Fibroblast of skin of left quadriceps (primary cell): ENCODE measurements around the gene SMAD5.

Experiments used
- DNase-seq, 2 experiments: peaks; one replicate each; pipeline ENCODE4 v3.0.0-alpha.2; 2013; ENCODE audit warnings: low read depth in 2 of 2

SMAD5 gene

DNA sequence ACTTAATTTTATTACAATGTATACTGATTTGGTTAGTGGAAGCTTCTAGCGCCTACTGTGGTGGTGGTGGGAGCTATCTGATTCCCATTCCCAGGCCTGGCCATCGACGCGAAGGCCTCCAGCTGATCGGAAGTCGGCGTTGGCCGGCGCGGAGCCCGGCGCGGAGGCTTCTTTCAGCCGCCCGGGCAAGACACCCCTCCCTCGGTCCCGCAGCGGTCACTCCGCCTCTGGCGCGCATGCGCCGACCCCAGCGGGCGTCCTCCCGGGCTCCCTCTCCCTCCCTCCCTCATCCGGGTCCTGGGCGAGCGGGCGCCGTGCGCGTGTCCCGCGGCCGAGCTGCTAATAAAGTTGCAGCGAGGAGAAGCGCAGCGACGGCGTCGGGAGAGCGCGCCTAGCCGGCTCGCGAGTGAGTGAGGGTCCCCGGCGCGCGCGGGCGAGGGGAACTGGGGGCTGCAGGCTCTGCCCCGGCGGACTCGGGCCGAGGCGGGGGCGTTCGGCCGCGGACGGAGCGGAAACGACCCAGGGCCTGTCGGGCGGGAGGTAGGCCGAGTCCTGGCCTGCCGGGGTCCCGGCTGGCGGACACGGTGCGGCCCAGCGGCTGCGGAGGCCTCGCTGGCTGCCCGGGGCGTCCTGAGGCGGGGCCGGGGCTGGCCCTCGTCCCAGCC is at the start of gene SMAD5:
Gene SMAD5, plus strand, starts transcription at position 289 of the 665 bp plus-strand sequence. CDS start 20,916 bp downstream, outside the sequence.
- DNase-seq = peak; percentile 88

DNA sequence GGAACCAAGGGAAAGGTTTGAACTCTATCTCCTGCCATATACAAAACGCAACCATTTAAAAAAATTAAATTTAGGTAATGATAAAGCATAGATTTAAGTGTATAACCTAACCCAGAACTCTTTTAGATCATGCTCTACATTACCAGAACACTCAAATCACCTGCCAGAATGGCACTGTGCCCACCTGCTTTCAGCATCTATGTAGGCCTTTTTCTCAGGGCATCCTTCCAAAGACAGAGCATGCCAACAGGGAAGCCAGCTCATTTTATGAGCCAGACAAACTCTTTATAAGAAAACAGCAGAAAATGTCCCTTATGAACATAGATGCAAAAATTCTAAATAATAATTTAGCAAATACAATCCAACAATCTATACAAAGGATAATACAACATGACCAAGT is 47.9 kb upstream of the SMAD5 start:
- no peak for DNase-seq

DNA sequence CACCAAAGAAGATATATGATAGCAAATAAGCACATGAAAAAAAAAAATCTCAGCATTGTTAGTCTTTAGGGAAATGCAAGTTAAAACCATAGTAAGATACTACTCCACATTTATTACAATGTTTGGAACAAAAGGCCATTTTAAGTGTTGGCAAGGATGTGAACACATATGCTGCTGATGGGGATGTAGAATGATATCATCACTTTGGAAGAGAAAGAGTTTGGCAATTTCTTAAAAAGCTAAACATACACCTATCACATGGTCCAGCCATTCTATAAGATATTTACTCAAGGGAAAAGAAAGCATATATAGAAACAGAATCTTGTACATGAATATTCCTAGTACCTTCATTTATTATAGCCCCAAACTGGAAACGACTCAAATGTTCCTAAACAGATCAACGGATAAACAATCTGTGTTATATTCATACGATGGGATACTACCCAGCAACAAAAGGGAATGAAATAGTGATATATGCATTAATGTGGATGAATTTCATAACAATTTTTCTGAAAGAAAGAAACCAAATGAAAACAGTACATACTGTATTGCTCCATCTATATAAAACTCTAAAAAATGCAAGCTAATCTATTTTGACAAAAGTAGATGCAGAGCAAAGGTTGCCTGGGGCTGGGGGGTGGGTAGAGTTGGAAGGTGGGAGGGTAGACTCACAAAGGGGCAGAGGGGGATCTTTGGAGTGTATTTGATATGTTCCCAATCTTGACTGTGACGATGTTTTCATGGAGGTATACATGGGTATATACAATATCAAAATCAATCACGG is 45.7 kb upstream of the SMAD5 start:
- DNase-seq = no peak

DNA sequence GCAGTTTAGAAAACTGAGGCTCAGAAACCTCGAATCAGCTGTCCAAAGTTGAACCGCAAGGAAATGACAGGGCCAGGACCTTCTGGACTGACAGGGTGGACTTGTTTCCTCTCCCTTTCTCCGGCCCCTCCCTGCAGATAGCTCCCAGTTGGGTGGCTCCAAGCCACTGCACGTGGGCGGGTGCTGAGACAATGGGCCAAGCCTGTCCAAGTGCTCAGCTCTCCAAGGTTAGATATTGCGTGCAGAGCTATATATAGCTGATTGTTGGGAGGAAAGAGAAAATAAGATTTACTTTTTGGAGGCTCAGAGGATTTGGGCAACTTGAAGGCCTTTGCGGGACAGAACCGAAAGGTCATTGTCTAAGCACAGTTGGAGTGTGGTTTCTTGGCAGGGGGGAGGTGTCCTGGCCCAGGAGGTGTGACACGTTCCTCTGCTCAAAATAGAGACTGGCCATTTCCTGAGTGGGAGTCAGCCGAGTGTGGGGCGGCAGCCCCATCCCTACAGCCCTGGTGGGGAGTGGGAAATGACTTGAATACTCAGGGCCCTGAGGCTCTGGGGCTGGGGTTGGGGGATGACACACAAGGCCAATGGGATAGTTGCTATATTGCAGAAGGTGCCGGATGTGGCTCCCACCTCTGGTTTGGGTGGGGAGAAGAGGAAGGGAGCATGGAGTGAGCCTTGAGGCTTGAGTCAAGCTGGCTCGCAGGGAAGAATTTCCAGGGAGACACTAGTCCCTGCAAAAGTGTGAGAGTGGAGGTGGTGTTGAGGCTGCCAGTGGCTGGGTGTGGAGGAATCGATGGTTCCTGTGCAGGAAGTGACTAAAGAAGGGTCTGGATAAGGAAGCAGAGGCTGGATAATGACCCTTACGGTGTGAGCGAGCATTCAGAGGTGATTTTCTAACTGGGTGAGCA is 44.4 kb upstream of the SMAD5 start:
- DNase-seq = no peak

DNA sequence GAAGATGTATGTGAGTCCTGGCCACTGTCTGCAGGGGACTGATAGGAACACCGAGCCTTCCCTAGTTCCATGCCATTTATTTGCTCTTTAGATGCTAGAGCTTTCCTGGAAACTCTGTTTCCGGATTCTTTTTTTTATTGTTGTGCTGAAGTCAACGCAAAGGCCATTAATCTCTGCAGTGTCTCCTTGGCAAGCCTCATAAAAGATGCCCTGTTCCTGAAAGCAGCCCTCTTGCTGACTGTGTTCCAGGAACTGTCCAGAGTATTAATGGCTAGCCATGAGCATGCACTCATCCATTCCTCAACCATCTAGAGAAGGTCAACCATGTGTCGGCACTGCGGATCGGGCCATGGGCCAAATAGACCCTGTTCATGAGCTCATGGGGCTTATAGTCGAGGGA is 42.9 kb upstream of the SMAD5 start:
- DNase-seq = no peak

DNA sequence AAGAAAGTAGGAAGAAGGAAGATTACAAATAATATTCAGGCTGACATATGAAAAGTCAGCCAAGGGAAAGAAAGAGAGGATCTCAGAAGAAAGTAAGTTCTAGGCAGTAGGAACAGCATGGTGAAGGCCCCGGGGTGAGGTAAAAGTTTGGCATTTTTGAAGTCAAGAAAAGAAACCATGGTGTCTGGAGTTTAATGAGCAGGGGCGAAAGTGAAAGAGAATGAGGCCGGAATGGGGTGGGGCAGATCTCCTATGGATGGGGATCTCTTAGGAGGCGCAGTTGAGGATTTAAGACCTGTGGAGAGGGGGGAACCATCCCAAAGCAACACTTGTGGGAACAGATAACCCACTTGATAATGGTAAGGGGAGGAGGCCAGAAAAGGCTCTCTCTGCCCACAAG is 42.3 kb upstream of the SMAD5 start:
- no peak for DNase-seq

DNA sequence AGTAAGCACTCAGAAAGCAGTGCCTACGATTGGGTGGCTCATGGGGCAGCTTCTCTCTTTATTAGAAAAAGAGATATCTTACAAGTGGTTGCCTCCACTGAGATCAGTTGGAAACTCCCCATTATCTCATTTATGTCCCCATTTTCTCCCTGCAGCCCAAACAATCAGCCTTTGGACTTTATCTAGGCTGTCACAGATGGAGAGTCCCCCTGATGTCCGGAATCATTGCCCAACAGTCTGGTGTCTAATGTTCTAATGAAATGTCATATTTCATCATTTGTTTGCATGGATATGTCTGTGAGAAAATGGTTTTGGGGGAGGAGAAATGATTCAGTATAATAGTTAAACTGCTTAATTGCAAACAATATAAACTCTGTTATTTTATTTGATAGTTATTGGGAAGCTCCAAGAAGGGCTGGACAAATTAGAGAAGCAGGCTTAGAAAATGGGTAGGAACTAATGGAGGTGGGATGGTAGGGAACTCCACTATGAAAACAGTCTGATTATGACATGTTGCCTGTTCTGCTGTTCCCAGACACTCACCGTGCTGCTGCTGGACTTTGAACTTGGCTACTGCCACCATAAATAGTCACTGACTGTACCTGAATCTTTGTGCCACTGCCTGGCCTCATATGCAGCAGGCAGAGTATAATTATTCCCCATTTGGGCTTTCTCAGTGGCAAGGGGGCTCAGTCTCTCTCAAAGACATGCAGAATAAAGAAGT is 38.3 kb upstream of the SMAD5 start:
- no peak for DNase-seq

DNA sequence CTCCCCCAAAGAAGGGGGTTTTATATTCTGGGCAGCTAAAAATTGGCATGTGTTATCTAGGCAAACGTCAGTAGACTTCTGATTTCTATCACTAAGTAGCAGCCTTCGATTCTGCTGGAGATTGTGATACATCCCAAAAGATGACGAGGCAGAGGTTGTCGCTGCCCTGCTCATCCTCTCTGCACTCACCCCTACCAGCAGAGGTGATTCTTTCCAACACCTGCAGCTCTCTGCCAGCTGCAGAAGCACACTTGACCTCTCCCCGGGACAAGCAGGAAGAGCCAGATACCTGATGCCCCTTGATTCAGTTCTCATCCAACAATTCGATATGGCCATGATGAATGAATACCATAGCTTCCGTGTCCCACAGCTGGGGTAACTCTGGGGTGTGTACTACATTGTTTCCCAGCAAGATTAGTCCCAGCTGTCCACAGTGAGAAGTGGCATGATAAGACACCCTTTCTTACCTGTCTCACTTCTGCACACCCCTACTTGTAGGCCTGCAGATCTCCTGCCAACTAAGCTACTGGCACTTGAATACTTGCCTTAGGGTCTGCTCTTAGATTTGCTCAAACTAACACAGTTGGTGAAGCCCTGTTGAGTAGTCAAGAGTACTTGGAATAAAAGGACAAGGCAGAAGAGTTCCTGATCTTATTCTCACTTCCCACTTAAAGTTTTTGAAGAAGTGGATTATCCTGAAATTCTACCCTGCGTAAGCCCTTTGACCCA is 37.6 kb upstream of the SMAD5 start:
- no peak for DNase-seq

DNA sequence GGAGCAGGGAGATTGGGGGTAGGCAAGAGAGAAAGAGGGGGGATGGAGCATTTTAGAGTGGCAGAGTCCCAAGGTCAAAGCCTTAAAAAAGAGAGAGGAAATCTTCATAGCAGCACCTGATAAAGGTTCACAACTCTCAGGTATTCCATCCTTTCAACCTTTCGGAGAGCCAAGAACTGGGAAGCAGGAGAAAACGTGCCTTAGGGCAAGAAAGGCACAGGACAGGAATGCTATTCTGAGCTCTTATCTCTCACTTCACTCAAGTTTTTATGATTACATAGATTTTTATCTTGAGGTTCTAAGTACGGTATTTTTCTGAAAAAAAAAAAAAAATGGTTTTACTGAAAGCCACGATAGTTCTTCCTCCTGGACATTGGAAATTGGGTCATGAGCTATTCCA is 34.5 kb upstream of the SMAD5 start:
- no peak for DNase-seq

DNA sequence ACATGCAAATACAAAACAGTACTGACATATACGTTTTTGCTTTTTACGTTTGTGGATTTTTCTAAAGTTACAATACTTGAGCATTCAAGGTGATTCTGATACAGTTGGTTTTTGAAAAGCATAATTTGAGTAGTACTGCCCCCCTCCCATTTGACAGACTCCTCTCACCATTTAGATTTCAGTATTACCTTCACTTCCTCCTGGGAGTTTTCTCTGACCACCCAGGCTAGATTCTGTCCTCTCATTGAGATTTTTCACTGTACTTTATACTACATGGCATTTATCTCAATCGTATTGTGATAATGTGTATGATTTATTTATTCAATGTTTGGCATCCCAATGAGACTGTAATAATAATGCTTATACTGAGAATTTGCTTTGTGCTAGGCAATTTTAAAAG is 32.8 kb upstream of the SMAD5 start:
- DNase-seq = no peak

DNA sequence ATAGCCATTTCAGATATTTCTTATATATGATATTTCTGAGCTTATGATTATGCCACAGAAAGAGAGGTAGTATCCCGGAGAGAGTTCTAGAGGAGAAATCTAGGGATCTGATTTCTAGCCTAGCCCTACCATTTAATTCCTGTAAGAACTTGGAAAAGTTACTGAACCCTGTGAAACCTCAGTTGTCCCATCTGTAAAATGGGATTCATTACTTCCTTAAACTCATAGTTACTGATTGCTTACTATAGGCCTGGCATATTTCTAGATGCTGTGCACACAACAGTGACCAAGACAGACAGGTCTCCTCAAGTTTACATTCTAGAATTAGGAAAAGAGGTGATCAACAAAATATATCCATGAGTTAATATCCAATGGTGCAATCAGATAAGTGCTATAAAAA is 30.8 kb upstream of the SMAD5 start:
- DNase-seq = no peak

DNA sequence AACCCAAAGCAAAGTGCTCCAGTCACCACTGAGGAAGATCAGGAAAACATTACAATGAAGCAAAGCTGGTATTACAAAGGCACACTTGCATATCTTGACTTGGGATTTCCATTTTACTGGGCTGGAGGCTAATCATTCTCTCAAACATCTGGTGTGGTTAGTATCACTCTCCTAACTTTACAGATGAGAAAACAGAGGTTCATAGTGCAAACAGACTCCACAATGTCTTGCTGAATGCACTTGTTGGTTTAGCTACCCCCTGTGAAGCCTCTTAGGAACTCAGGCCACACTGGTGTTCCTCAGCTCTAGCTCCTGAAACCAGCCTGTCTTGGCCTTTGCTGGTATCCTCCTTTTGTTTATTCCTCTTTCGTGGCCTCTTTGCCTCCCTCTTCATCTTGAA is 29.5 kb upstream of the SMAD5 start:
- no peak for DNase-seq

DNA sequence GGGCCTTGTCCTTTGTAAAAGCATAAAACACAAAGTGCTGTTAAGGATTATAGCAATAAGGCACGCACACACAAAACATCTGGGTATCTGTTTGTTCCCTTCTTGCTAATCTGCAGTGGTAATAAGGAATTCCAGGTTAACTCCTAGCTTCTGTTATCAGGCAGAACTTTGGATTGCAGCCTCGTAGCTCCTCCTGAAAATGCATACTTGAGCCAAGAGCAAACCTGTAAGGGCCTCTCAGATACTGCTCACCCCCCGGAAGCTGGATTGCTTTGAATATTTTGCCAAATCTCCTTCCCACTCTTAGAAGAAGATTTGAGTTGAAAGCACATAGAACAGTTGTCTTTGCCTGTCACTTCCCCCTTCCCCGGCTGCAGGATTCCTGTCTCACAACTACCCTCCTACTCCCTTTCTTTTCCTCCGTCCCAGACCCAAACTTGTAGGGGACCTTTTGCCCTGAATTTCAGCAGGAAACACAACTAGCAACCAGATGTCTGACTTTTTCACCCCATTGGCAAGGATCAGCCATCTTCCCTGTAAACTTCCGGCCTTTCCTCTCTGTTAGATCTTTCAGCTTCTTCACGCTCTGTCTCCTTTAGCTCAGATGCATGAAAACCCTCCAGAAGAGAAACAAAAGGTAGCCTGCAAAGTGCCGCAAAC is 28.2 kb upstream of the SMAD5 start:
- DNase-seq = no peak

DNA sequence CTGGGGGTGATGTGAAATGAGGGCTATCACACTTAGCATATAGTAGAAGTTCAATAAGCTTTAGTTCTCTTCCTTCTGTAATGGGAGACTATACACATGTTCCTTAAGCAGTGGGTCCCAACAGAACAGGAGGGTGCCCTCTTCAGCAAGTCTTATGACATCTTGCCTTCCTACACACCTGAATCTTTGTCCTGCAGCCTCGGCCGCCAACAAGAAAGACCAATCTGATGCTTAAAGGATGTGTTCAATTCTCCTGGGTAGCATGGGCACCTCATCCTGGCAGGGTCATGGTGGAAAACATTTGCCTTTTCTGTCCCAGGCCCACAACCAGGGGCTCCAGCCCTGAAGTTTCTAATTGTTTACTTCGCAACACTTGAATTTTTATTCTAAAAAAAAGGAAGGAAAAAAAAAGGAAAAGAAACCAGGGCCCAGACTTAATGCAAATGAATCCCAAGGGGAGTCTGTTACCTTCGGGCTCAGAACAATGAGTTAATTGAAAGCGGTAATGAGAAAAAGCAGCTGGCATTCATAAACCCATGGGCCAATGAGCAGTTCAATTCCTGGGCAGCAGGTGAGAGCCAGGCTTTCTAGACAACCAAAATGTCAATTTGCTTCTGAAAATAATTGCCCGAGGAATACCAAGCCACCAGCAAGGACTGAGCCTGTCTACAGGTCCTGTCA is 26.2 kb upstream of the SMAD5 start:
- no peak for DNase-seq

DNA sequence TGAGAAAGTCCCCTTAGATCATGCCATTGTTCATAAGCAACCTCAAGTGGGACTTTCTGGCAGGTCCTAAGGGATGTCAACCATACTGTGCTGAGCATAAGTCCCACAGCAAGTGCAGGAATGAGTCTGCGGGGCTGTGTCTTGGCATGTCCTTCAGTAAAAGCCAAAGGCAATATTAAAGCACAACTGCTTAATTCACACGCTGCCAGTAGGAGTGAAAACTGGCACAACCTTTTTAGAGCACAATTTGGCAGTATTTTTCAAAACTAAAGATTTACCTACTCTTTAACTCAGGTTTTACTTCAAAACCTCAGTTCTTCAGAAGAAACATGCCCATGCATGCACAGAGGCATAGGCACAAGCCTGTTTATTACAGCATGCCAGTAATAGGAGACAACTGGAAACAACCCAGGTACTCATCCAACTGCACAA is 24.4 kb upstream of the SMAD5 start:
- DNase-seq = no peak

DNA sequence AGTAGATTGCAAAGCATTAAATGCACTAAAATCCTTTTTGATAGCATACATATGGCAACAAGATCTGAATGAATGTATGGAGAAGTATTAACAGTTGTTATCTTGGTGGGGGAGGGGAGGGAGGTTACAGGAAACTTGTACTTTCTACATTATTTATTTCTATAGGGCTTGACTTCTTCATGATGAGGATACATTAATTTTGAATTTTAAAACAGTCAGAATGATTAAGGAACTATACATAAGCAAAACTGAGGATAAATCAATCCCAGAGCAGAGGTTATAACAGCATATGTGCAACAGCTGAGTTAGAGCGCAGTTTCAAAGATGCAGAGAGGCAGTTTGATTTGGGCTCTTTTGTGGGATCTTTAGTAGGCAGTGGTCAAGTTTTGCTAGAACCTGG is 23.9 kb upstream of the SMAD5 start:
- no peak for DNase-seq

DNA sequence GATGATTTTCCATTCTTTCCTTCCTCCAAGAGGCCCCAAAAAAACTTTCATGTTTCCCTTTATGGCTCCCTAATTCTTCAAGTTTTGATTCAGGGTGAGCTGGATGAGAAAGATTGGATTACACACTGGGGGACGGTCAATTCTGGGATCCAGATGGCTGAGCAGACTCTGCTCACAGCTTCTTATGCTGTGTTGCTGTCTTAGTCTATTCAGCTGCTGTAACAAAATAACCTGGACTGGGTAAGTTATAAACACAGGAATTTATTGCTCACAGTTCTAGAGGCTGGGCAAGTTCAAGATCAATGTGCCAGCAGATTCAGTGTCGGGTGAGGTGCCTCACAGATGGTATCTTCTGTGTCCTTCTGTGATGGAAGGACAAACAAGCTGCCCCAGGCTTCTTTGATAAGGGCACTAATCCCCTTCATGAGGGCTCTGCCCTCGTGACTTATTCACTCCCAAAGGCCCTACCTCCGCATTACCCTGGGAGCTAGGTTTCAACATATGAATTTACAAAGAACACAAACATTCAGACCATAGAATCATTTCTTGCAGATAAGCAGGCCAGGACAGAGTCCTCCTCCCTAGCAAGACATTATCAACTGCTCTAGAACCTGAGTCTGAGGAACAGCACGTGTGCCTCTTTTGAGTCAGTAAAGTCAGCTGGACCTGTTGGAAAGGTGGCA is 23.1 kb upstream of the SMAD5 start:
- no peak for DNase-seq

DNA sequence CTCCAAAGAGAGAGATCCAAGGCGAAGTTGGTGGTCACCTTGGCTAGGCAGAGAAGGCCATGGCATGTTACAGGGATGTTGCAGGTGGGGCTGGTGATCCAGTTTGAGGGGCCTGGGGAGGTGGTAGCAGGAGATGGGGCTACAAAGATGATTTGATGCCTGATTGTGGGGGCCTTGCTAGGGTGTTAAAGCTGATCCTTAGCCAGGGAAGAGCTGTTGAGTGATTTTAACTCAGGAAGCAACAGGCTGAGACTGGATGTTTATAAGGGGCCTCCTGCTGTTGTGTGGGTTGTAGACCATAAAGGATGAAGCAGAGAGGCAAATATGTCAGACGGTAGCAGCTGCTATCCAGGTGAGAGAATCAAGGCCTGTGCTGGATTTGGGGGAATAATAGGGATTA is 19.0 kb upstream of the SMAD5 start:
- no peak for DNase-seq

DNA sequence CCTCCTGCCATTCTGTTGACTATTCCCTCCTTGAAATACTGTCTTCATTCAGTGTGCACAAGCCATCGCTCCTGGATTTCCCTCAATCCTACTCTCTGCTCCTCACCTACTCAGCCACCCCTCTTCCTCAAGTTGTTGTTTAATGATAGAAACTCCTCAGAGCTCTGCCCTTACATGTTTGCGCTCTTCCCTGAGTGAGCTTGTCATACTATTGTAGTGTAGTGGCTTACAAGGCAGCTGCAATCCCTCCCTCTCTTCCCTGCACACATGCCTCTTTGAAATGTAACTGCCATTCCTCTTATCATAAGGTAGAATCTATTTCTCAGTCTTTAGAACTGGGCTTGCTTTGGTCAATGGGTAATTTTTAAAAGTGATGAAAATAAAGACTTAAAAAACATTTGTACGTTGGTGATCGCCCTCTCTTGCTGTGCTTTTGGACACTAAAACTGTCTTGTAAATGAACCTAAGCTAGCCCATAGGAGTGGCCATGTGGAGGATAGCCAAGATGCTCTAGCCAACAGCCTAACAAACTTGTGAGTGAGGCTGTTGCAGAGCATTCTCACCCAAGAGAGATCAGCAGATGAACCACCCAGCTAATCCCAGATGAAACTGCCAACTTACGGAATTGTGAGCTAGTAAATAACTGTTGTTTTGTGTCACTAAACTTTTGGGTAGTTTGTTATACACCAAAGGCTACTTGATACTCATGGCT is 18.1 kb upstream of the SMAD5 start:
- DNase-seq = no peak
